RWPE2 (cell line): Measurements from ENCODE around the gene GRIN3B.
A peak's percentile ranks its signal among the peaks of the same experiment; 100 is the strongest.

Source experiments
- ATAC-seq: fragments of 200-7000 bp; cut with Tn5 transposase; 3 replicates; pipeline ENCODE4 v1.9.1; 2021; ENCODE audit warnings: low read depth
- DNase-seq: peaks from one replicate; pipeline ENCODE4 v3.0.0-alpha.2; 2020; ENCODE audit warnings: low spot score
- H3K27ac ChIP-seq: fragments of 450-650 bp; 2 replicates; pipeline ENCODE4 v1.5.1; 2017; ENCODE audit warnings: mild to moderate bottlenecking; ENCODE audit not compliant: poor library complexity, severe bottlenecking
- H3K27me3 ChIP-seq: fragments of 250-450 bp; sonication (Bioruptor Pico); 2 replicates; pipeline ENCODE4 v1.5.1; 2021; ENCODE audit warnings: mild to moderate bottlenecking, moderate library complexity; ENCODE audit not compliant: insufficient read depth, poor library complexity, severe bottlenecking
- H3K36me3 ChIP-seq: fragments of 250-450 bp; sonication (Bioruptor Pico); 2 replicates; pipeline ENCODE4 v1.5.1; 2020; ENCODE audit warnings: low read depth, mild to moderate bottlenecking, moderate library complexity
- H3K4me1 ChIP-seq: fragments of 250-450 bp; sonication (Bioruptor Pico); 2 replicates; pipeline ENCODE4 v1.5.1; 2021; ENCODE audit warnings: mild to moderate bottlenecking, moderate library complexity; ENCODE audit not compliant: insufficient read depth, poor library complexity, severe bottlenecking
- H3K4me3 ChIP-seq: fragments of 250-450 bp; sonication (Bioruptor Pico); 2 replicates; pipeline ENCODE4 v1.5.1; 2021; ENCODE audit warnings: mild to moderate bottlenecking, moderate library complexity; ENCODE audit not compliant: severe bottlenecking
- H3K9me3 ChIP-seq: fragments of 250-450 bp; sonication (Bioruptor Pico); 2 replicates; pipeline ENCODE4 v1.5.1; 2021; ENCODE audit warnings: mild to moderate bottlenecking, moderate library complexity; ENCODE audit not compliant: severe bottlenecking
- CTCF ChIP-seq: fragments of 450-650 bp; IDR thresholded peaks from one replicate; pipeline ENCODE4 v1.5.1; 2017; ENCODE audit warnings: mild to moderate bottlenecking, moderate library complexity; ENCODE audit not compliant: poor library complexity, severe bottlenecking

The GRIN3B gene

GRCh38 chr19:1000095-1000494 lies at the start of gene GRIN3B:
GRIN3B (plus strand) TSS chr19:1000419; CDS start chr19:1000438, 19 bp downstream.
- ATAC-seq (peak; percentile 32; the same call in 2 of the 3 replicates), DNase-seq (no peak)

GRCh38 chr19:952049-952679 lies 48.1 kb upstream of the GRIN3B start:
- peaks cover 15% of the 10 kb centered on the region for H3K4me1 ChIP-seq
- ATAC-seq: no peak
- no peaks in the 10 kb centered on the region for H3K27me3 ChIP-seq
- H3K36me3 ChIP-seq: no peaks in the 10 kb centered on the region
- DNase-seq: no peak
- H3K4me3 ChIP-seq: no peak overlapping the region
- no peaks in the 10 kb centered on the region for H3K9me3 ChIP-seq
- no peak overlapping the region for H3K27ac ChIP-seq
- TF ChIP-seq CTCF: no peak

More at GRCh38 chr19:1000095-1000494, at the start of gene GRIN3B:
- H3K4me3 ChIP-seq: peak within 1 kb of the TSS; percentile 22
- no peak within 1 kb of the TSS for H3K27ac ChIP-seq
- H3K4me1 ChIP-seq: no peaks in the 10 kb centered on the region
- H3K36me3 ChIP-seq: no peaks in the 10 kb centered on the region
- peaks cover 44% of the 10 kb centered on the region for H3K27me3 ChIP-seq
- no peaks in the 10 kb centered on the region for H3K9me3 ChIP-seq
- TF ChIP-seq CTCF: peak; percentile 44

GRCh38 chr19:952680-953444 lies 47.4 kb upstream of the GRIN3B start:
- H3K4me1 ChIP-seq: peaks cover 18% of the 10 kb centered on the region
- TF ChIP-seq CTCF: no peak
- no peaks in the 10 kb centered on the region for H3K9me3 ChIP-seq
- ATAC-seq: no peak
- H3K27ac ChIP-seq: no peak overlapping the region
- H3K27me3 ChIP-seq: no peaks in the 10 kb centered on the region
- peak; percentile 49 for DNase-seq
- H3K36me3 ChIP-seq: no peaks in the 10 kb centered on the region
- H3K4me3 ChIP-seq: no peak overlapping the region

- DNase-seq (no peak), ATAC-seq (no peak)
- Histone ChIP-seq H3K27ac (no peak overlapping the region), H3K4me3 (no peak overlapping the region), H3K27me3 (no peaks in the 10 kb centered on the region), H3K9me3 (no peaks in the 10 kb centered on the region), H3K36me3 (no peaks in the 10 kb centered on the region), H3K4me1 (peaks cover 18% of the 10 kb centered on the region)
- no peak for TF ChIP-seq CTCF
Observed at GRCh38 chr19:953445-954271, 46.6 kb upstream of the GRIN3B start.
